Bronchial epithelial cell (primary cell): ENCODE data around the gene ZBTB16. TPM values are rescaled to one million over a fixed set of nuclear protein-coding genes. Genes with fewer than 3 reads are reported as not detected.

ENCODE experiments used
- DNase-seq: peaks from one replicate; pipeline ENCODE4 v3.0.0-alpha.2; 2010; ENCODE audit warnings: low read depth
- FAIRE-seq: peaks from 2 replicates; lab custom pipeline; 2011; peaks lifted over from hg19 to GRCh38; lab: Jason Lieb, UNC
- H3K27me3 ChIP-seq: 2 replicates; pipeline ENCODE4 v1.5.1; 2011; ENCODE audit warnings: low read length; ENCODE audit not compliant: control insufficient read depth, insufficient read depth
- H3K36me3 ChIP-seq: 2 replicates; pipeline ENCODE4 v1.5.1; 2011; ENCODE audit warnings: low read length; ENCODE audit not compliant: control insufficient read depth, insufficient read depth
- H3K4me3 ChIP-seq: 2 replicates; pipeline ENCODE4 v1.5.1; 2011; ENCODE audit warnings: mild to moderate bottlenecking, low read depth, low read length, control low read depth
- CTCF ChIP-seq: IDR thresholded peaks from 2 replicates; pipeline ENCODE4 v1.5.1; 2011; ENCODE audit warnings: mild to moderate bottlenecking, moderate library complexity, low read length, control low read depth, inconsistent platforms; ENCODE audit not compliant: insufficient read depth, severe bottlenecking
- total RNA-seq: library from RNA; depleted of rRNA; stranded (reverse); fragments of >200 nt; gene quantifications from 2 replicates; pipeline ENCODE4 v1.2.1, GENCODE V29; 2014

The ZBTB16 gene
- total RNA-seq, 1 donor from 2014 or later, result 3.2 TPM

GRCh38 chr11:114142707-114143106, 83.2 kb downstream of the ZBTB16 start:
- H3K27me3 ChIP-seq, result peaks cover 4% of the 10 kb centered on the region
- no peak overlapping the region for H3K4me3 ChIP-seq
- DNase-seq (no peak), FAIRE-seq (no peak)
- no peak for TF ChIP-seq CTCF
- H3K36me3 ChIP-seq, result no peaks in the 10 kb centered on the region

GRCh38 chr11:114145166-114145775, 85.8 kb downstream of the ZBTB16 start:
- Histone ChIP-seq H3K36me3 (no peaks in the 10 kb centered on the region), H3K4me3 (no peak overlapping the region), H3K27me3 (peaks cover 1% of the 10 kb centered on the region)
- TF ChIP-seq CTCF, result no peak
- no peak for FAIRE-seq
- no peak for DNase-seq

- Histone ChIP-seq H3K27me3 (no peaks in the 10 kb centered on the region), H3K36me3 (no peaks in the 10 kb centered on the region), H3K4me3 (no peak overlapping the region)
- no peak for TF ChIP-seq CTCF
- DNase-seq (no peak), FAIRE-seq (no peak)
Observed at GRCh38 chr11:114147375-114148012, 88.0 kb downstream of the ZBTB16 start.

- Histone ChIP-seq H3K27me3 (no peaks in the 10 kb centered on the region), H3K36me3 (peaks cover 1% of the 10 kb centered on the region), H3K4me3 (no peak overlapping the region)
- FAIRE-seq, result no peak
- DNase-seq, result no peak
- TF ChIP-seq CTCF, result no peak
Observed at GRCh38 chr11:114148013-114148382, 88.5 kb downstream of the ZBTB16 start.

GRCh38 chr11:114149689-114150407, 90.3 kb downstream of the ZBTB16 start:
- TF ChIP-seq CTCF, result no peak
- DNase-seq (no peak), FAIRE-seq (no peak)
- H3K36me3 ChIP-seq, result peaks cover 1% of the 10 kb centered on the region
- H3K4me3 ChIP-seq, result no peak overlapping the region
- no peaks in the 10 kb centered on the region for H3K27me3 ChIP-seq
